Measurements from ENCODE around the gene IL16.
"Not testable (repeated sequence)": the region's sequence is repeated elsewhere in the genome, so short reads cannot be mapped to it uniquely, and the experiment has no call there.

Gene IL16

GRCh38 chr15:81196576-81197254 lies at the start of gene IL16:
Gene IL16 (plus strand): TSS chr15:81196879. CDS start chr15:81225400, 28,521 bp downstream.
- DNase-seq (ENCODE audit: low read depth) = no peak
- no peaks in the 10 kb centered on the region for H3K9me3 ChIP-seq (ENCODE audit: control insufficient read depth, low read length)

GRCh38 chr15:81151389-81151788 lies 45.3 kb upstream of the IL16 start:
- Histone ChIP-seq H3K4me1 (ENCODE audit: control insufficient read depth, insufficient read depth, low read length) (peaks cover 22% of the 10 kb centered on the region), H3K9me3 (ENCODE audit: control insufficient read depth, low read length) (no peaks in the 10 kb centered on the region), H3K4me3 (ENCODE audit: low read length) (no peak overlapping the region), H3K27me3 (replicated peaks; ENCODE audit: control insufficient read depth, insufficient read depth, low read length) (no peaks in the 10 kb centered on the region), H3K36me3 (ENCODE audit: control insufficient read depth, insufficient read depth, low read length, severe bottlenecking) (no peaks in the 10 kb centered on the region), H3K9ac (ENCODE audit: low read length) (no peak overlapping the region)
- DNase-seq (ENCODE audit: low read depth) = no peak

More at GRCh38 chr15:81196576-81197254, at the start of gene IL16:
- Histone ChIP-seq H3K36me3 (ENCODE audit: control insufficient read depth, insufficient read depth, low read length, severe bottlenecking) (no peaks in the 10 kb centered on the region), H3K4me3 (ENCODE audit: low read length) (no peak within 1 kb of the TSS), H3K27me3 (replicated peaks; ENCODE audit: control insufficient read depth, insufficient read depth, low read length) (no peaks in the 10 kb centered on the region), H3K4me1 (ENCODE audit: control insufficient read depth, insufficient read depth, low read length) (peaks cover 15% of the 10 kb centered on the region), H3K9ac (ENCODE audit: low read length) (no peak within 1 kb of the TSS)

- no peaks in the 10 kb centered on the region for H3K9me3 ChIP-seq (ENCODE audit: control insufficient read depth, low read length)
- no peaks in the 10 kb centered on the region for H3K36me3 ChIP-seq (ENCODE audit: control insufficient read depth, insufficient read depth, low read length, severe bottlenecking)
- H3K4me1 ChIP-seq (ENCODE audit: control insufficient read depth, insufficient read depth, low read length) = peaks cover 20% of the 10 kb centered on the region
- no peaks in the 10 kb centered on the region for H3K27me3 ChIP-seq (replicated peaks; ENCODE audit: control insufficient read depth, insufficient read depth, low read length)
- no peak overlapping the region for H3K9ac ChIP-seq (ENCODE audit: low read length)
- H3K4me3 ChIP-seq (ENCODE audit: low read length) = no peak overlapping the region
- no peak for DNase-seq (ENCODE audit: low read depth)
Measured at GRCh38 chr15:81152339-81152738, 44.3 kb upstream of the IL16 start.

GRCh38 chr15:81152799-81153198 lies 43.9 kb upstream of the IL16 start:
- DNase-seq (ENCODE audit: low read depth) = no peak
- no peaks in the 10 kb centered on the region for H3K9me3 ChIP-seq (ENCODE audit: control insufficient read depth, low read length)
- H3K9ac ChIP-seq (ENCODE audit: low read length) = no peak overlapping the region
- no peaks in the 10 kb centered on the region for H3K27me3 ChIP-seq (replicated peaks; ENCODE audit: control insufficient read depth, insufficient read depth, low read length)
- no peak overlapping the region for H3K4me3 ChIP-seq (ENCODE audit: low read length)
- no peaks in the 10 kb centered on the region for H3K36me3 ChIP-seq (ENCODE audit: control insufficient read depth, insufficient read depth, low read length, severe bottlenecking)
- peaks cover 23% of the 10 kb centered on the region for H3K4me1 ChIP-seq (ENCODE audit: control insufficient read depth, insufficient read depth, low read length)

GRCh38 chr15:81155375-81156218 lies 41.1 kb upstream of the IL16 start:
- H3K9ac ChIP-seq (ENCODE audit: low read length) = peak overlapping the region; percentile 5
- DNase-seq (ENCODE audit: low read depth) = peak; percentile 94

GRCh38 chr15:81156324-81156723 lies 40.4 kb upstream of the IL16 start:
- DNase-seq (ENCODE audit: low read depth) = no peak
- Histone ChIP-seq H3K9me3 (ENCODE audit: control insufficient read depth, low read length) (no peaks in the 10 kb centered on the region), H3K4me1 (ENCODE audit: control insufficient read depth, insufficient read depth, low read length) (peaks cover 38% of the 10 kb centered on the region), H3K4me3 (ENCODE audit: low read length) (no peak overlapping the region), H3K27me3 (replicated peaks; ENCODE audit: control insufficient read depth, insufficient read depth, low read length) (no peaks in the 10 kb centered on the region), H3K36me3 (ENCODE audit: control insufficient read depth, insufficient read depth, low read length, severe bottlenecking) (no peaks in the 10 kb centered on the region), H3K9ac (ENCODE audit: low read length) (peak overlapping the region; percentile 5)

More at GRCh38 chr15:81155375-81156218, 41.1 kb upstream of the IL16 start:
- no peak overlapping the region for H3K4me3 ChIP-seq (ENCODE audit: low read length)
- no peaks in the 10 kb centered on the region for H3K27me3 ChIP-seq (replicated peaks; ENCODE audit: control insufficient read depth, insufficient read depth, low read length)
- H3K36me3 ChIP-seq (ENCODE audit: control insufficient read depth, insufficient read depth, low read length, severe bottlenecking) = no peaks in the 10 kb centered on the region
- no peaks in the 10 kb centered on the region for H3K9me3 ChIP-seq (ENCODE audit: control insufficient read depth, low read length)
- H3K4me1 ChIP-seq (ENCODE audit: control insufficient read depth, insufficient read depth, low read length) = peaks cover 31% of the 10 kb centered on the region

- Histone ChIP-seq H3K9me3 (ENCODE audit: control insufficient read depth, low read length) (no peaks in the 10 kb centered on the region), H3K4me3 (ENCODE audit: low read length) (no peak overlapping the region), H3K27me3 (replicated peaks; ENCODE audit: control insufficient read depth, insufficient read depth, low read length) (no peaks in the 10 kb centered on the region), H3K9ac (ENCODE audit: low read length) (no peak overlapping the region), H3K36me3 (ENCODE audit: control insufficient read depth, insufficient read depth, low read length, severe bottlenecking) (no peaks in the 10 kb centered on the region), H3K4me1 (ENCODE audit: control insufficient read depth, insufficient read depth, low read length) (peaks cover 38% of the 10 kb centered on the region)
- DNase-seq (ENCODE audit: low read depth) = peak; percentile 83
Measured at GRCh38 chr15:81157195-81157938, 39.3 kb upstream of the IL16 start.

GRCh38 chr15:81157939-81158223 lies 38.8 kb upstream of the IL16 start:
- Histone ChIP-seq H3K4me3 (ENCODE audit: low read length) (no peak overlapping the region), H3K9me3 (ENCODE audit: control insufficient read depth, low read length) (no peaks in the 10 kb centered on the region), H3K36me3 (ENCODE audit: control insufficient read depth, insufficient read depth, low read length, severe bottlenecking) (no peaks in the 10 kb centered on the region), H3K27me3 (replicated peaks; ENCODE audit: control insufficient read depth, insufficient read depth, low read length) (no peaks in the 10 kb centered on the region), H3K4me1 (ENCODE audit: control insufficient read depth, insufficient read depth, low read length) (peaks cover 36% of the 10 kb centered on the region), H3K9ac (ENCODE audit: low read length) (no peak overlapping the region)
- DNase-seq (ENCODE audit: low read depth) = no peak

GRCh38 chr15:81158561-81158960 lies 38.1 kb upstream of the IL16 start:
- not testable (repeated sequence) for DNase-seq (ENCODE audit: low read depth)

GRCh38 chr15:81160312-81161159 lies 36.1 kb upstream of the IL16 start:
- DNase-seq (ENCODE audit: low read depth) = peak; percentile 92

More at GRCh38 chr15:81158561-81158960, 38.1 kb upstream of the IL16 start:
- H3K27me3 ChIP-seq (replicated peaks; ENCODE audit: control insufficient read depth, insufficient read depth, low read length); H3K36me3 ChIP-seq (ENCODE audit: control insufficient read depth, insufficient read depth, low read length, severe bottlenecking); H3K9me3 ChIP-seq (ENCODE audit: control insufficient read depth, low read length); H3K4me3 ChIP-seq (ENCODE audit: low read length); H3K9ac ChIP-seq (ENCODE audit: low read length): not testable (repeated sequence)
- H3K4me1 ChIP-seq (ENCODE audit: control insufficient read depth, insufficient read depth, low read length) = peaks cover 35% of the 10 kb centered on the region

More at GRCh38 chr15:81160312-81161159, 36.1 kb upstream of the IL16 start:
- H3K4me3 ChIP-seq (ENCODE audit: low read length) = no peak overlapping the region
- H3K4me1 ChIP-seq (ENCODE audit: control insufficient read depth, insufficient read depth, low read length) = peaks cover 41% of the 10 kb centered on the region
- H3K36me3 ChIP-seq (ENCODE audit: control insufficient read depth, insufficient read depth, low read length, severe bottlenecking) = no peaks in the 10 kb centered on the region
- H3K27me3 ChIP-seq (replicated peaks; ENCODE audit: control insufficient read depth, insufficient read depth, low read length) = no peaks in the 10 kb centered on the region
- H3K9me3 ChIP-seq (ENCODE audit: control insufficient read depth, low read length) = no peaks in the 10 kb centered on the region
- no peak overlapping the region for H3K9ac ChIP-seq (ENCODE audit: low read length)
